Neural progenitor cell (in vitro differentiated cells): ENCODE results near the gene IL15. TPM values are rescaled to one million over a fixed set of nuclear protein-coding genes. Genes with fewer than 3 reads are reported as not detected.

Experiments
- DNase-seq: peaks from one replicate; pipeline ENCODE4 v3.0.0-alpha.2; 2016; ENCODE audit warnings: low spot score
- H2AFZ ChIP-seq: fragments of 200-600 bp; sonication (generic); replicated peaks from 2 replicates; pipeline ENCODE4 v1.6.1; 2016; ENCODE audit warnings: antibody characterized with exemption
- H3F3A ChIP-seq: fragments of 200-600 bp; sonication (generic); 2 replicates; pipeline ENCODE4 v1.6.1; 2016; ENCODE audit warnings: antibody characterized with exemption, low read depth
- H3K27ac ChIP-seq: fragments of 200-600 bp; sonication (generic); 2 replicates; pipeline ENCODE4 v1.5.1; 2016; ENCODE audit warnings: mild to moderate bottlenecking
- H3K27me3 ChIP-seq: fragments of 200-600 bp; sonication (generic); 2 replicates; pipeline ENCODE4 v1.6.1; 2016; ENCODE audit warnings: mild to moderate bottlenecking, moderate library complexity
- H3K36me3 ChIP-seq: fragments of 200-600 bp; sonication (generic); 2 replicates; pipeline ENCODE4 v1.5.1; 2016
- H3K4me1 ChIP-seq: fragments of 200-600 bp; sonication (generic); 2 replicates; pipeline ENCODE4 v1.6.1; 2016; ENCODE audit warnings: mixed run types
- H3K4me2 ChIP-seq: fragments of 200-600 bp; sonication (generic); 2 replicates; pipeline ENCODE4 v1.6.1; 2016
- H3K4me3 ChIP-seq: fragments of 200-600 bp; sonication (generic); 2 replicates; pipeline ENCODE4 v1.5.1; 2016
- H3K79me2 ChIP-seq: fragments of 200-600 bp; sonication (generic); 2 replicates; pipeline ENCODE4 v1.6.1; 2016; ENCODE audit warnings: low read depth
- H3K9ac ChIP-seq: fragments of 200-600 bp; sonication (generic); 2 replicates; pipeline ENCODE4 v1.6.1; 2016
- H3K9me3 ChIP-seq: fragments of 200-600 bp; sonication (generic); 2 replicates; pipeline ENCODE4 v1.5.1; 2016; ENCODE audit warnings: low read depth
- H4K20me1 ChIP-seq: fragments of 200-600 bp; sonication (generic); 2 replicates; pipeline ENCODE4 v1.6.1; 2016; ENCODE audit warnings: low read depth
- H3K27ac Mint-ChIP-seq: 3 replicates; pipeline ENCODE4 v1.8.0; 2021; ENCODE audit warnings: mixed read lengths
- H3K27me3 Mint-ChIP-seq: 2 replicates; pipeline ENCODE4 v1.8.0; 2022; ENCODE audit warnings: low read depth, mild to moderate bottlenecking, inconsistent platforms, moderate library complexity, mixed read lengths; ENCODE audit not compliant: insufficient read depth
- H3K36me3 Mint-ChIP-seq: 3 replicates; pipeline ENCODE4 v1.8.0; 2021; ENCODE audit warnings: mixed read lengths
- H3K4me1 Mint-ChIP-seq: 3 replicates; pipeline ENCODE4 v1.8.0; 2021; ENCODE audit warnings: mixed read lengths
- H3K4me3 Mint-ChIP-seq: 3 replicates; pipeline ENCODE4 v1.8.0; 2021; ENCODE audit warnings: mild to moderate bottlenecking, moderate library complexity, mixed read lengths
- H3K9me3 Mint-ChIP-seq: 3 replicates; pipeline ENCODE4 v1.8.0; 2020; ENCODE audit warnings: mixed read lengths
- CTCF ChIP-seq: fragments of 200-600 bp; sonication (generic); IDR thresholded peaks from 2 replicates; pipeline ENCODE4 v1.5.1; 2017; ENCODE audit warnings: antibody characterized with exemption, mild to moderate bottlenecking
- EZH2 ChIP-seq: fragments of 200-600 bp; sonication (generic); IDR thresholded peaks from 2 replicates; pipeline ENCODE4 v1.6.1; 2017; ENCODE audit warnings: antibody characterized with exemption, mild to moderate bottlenecking, moderate library complexity
- EZH2phosphoT487 ChIP-seq: fragments of 200-600 bp; sonication (generic); IDR thresholded peaks from 2 replicates; pipeline ENCODE4 v1.6.1; 2017; ENCODE audit warnings: antibody characterized with exemption
- total RNA-seq: library from RNA; depleted of rRNA; stranded (reverse); fragments of >200 nt; gene quantifications from 2 replicates; pipeline ENCODE4 v1.2.3, GENCODE V29; 2015; ENCODE audit warnings: low replicate concordance

The IL15 gene
- total RNA-seq, 1 donor from 2014 or later, result not detected

- TF ChIP-seq CTCF (no peak), EZH2phosphoT487 (no peak), EZH2 (no peak)
- H3K27me3 ChIP-seq, result no peaks in the 10 kb centered on the region
- no peak overlapping the region for H3K4me2 ChIP-seq
- H3K27ac ChIP-seq, result no peak overlapping the region
- no peak overlapping the region for H3K9ac ChIP-seq
- no peak overlapping the region for H3K4me3 ChIP-seq
- no peaks in the 10 kb centered on the region for H3K27me3 Mint-ChIP-seq
- H2AFZ ChIP-seq, result no peak overlapping the region
- no peaks in the 10 kb centered on the region for H3K4me1 ChIP-seq
- no peak overlapping the region for H3K4me3 Mint-ChIP-seq
- no peaks in the 10 kb centered on the region for H3K9me3 ChIP-seq
- no peak overlapping the region for H3K27ac Mint-ChIP-seq
- H4K20me1 ChIP-seq, result no peaks in the 10 kb centered on the region
- H3K4me1 Mint-ChIP-seq, result no peaks in the 10 kb centered on the region
- no peaks in the 10 kb centered on the region for H3K36me3 ChIP-seq
- no peaks in the 10 kb centered on the region for H3K9me3 Mint-ChIP-seq
- H3K36me3 Mint-ChIP-seq, result no peaks in the 10 kb centered on the region
- H3K79me2 ChIP-seq, result no peaks in the 10 kb centered on the region
- no peak for DNase-seq
- H3F3A ChIP-seq, result no peaks in the 10 kb centered on the region
Observed at GRCh38 chr4:141656031-141656430, 19.6 kb downstream of the IL15 start.

GRCh38 chr4:141657550-141658250, 21.3 kb downstream of the IL15 start:
- no peaks in the 10 kb centered on the region for H3K4me1 Mint-ChIP-seq
- Histone ChIP-seq H3K9me3 (no peaks in the 10 kb centered on the region), H3K36me3 (no peaks in the 10 kb centered on the region), H3K27me3 (no peaks in the 10 kb centered on the region), H3K4me3 (no peak overlapping the region), H3K27ac (no peak overlapping the region), H3K79me2 (no peaks in the 10 kb centered on the region), H3K9ac (no peak overlapping the region), H3K4me1 (no peaks in the 10 kb centered on the region), H3K4me2 (no peak overlapping the region), H4K20me1 (no peaks in the 10 kb centered on the region), H2AFZ (no peak overlapping the region), H3F3A (no peaks in the 10 kb centered on the region)
- TF ChIP-seq EZH2phosphoT487, result no peak
- TF ChIP-seq CTCF, result no peak
- no peak for TF ChIP-seq EZH2
- H3K27me3 Mint-ChIP-seq, result no peaks in the 10 kb centered on the region
- no peaks in the 10 kb centered on the region for H3K36me3 Mint-ChIP-seq
- H3K27ac Mint-ChIP-seq, result no peak overlapping the region
- H3K4me3 Mint-ChIP-seq, result no peak overlapping the region
- no peak for DNase-seq
- no peaks in the 10 kb centered on the region for H3K9me3 Mint-ChIP-seq

- no peaks in the 10 kb centered on the region for H3F3A ChIP-seq
- no peaks in the 10 kb centered on the region for H3K79me2 ChIP-seq
- H3K9me3 ChIP-seq, result no peaks in the 10 kb centered on the region
- TF ChIP-seq EZH2, result no peak
- no peak for TF ChIP-seq CTCF
- no peak for TF ChIP-seq EZH2phosphoT487
- no peaks in the 10 kb centered on the region for H3K27me3 ChIP-seq
- Mint-ChIP-seq H3K27ac (no peak overlapping the region), H3K9me3 (no peaks in the 10 kb centered on the region), H3K27me3 (no peaks in the 10 kb centered on the region), H3K36me3 (no peaks in the 10 kb centered on the region), H3K4me1 (no peaks in the 10 kb centered on the region), H3K4me3 (no peak overlapping the region)
- H4K20me1 ChIP-seq, result no peaks in the 10 kb centered on the region
- DNase-seq, result no peak
- H3K4me3 ChIP-seq, result no peak overlapping the region
- no peak overlapping the region for H2AFZ ChIP-seq
- no peaks in the 10 kb centered on the region for H3K36me3 ChIP-seq
- H3K4me2 ChIP-seq, result no peak overlapping the region
- H3K27ac ChIP-seq, result no peak overlapping the region
- H3K9ac ChIP-seq, result no peak overlapping the region
- no peaks in the 10 kb centered on the region for H3K4me1 ChIP-seq
Observed at GRCh38 chr4:141658309-141658708, 21.9 kb downstream of the IL15 start.
